ENCODE data around the gene NELFE. TPM values are rescaled to one million over a fixed set of nuclear protein-coding genes. Genes with fewer than 3 reads are reported as not detected.
A peak's percentile ranks its signal among the peaks of the same experiment; 100 is the strongest.

NELFE gene
- total and polyA plus RNA-seq, 2 experiments from 2014 or later = 62.9 to 108 TPM

GRCh38 chr6:31905041-31905440 lies 53.7 kb downstream of the NELFE start:
- H3K9me2 ChIP-seq (ENCODE audit: insufficient read depth) = no peaks in the 10 kb centered on the region
- H3K27me3 ChIP-seq (replicated peaks; ENCODE audit: insufficient read depth) = no peaks in the 10 kb centered on the region
- H3K4me1 ChIP-seq (ENCODE audit: insufficient read depth) = peaks cover 33% of the 10 kb centered on the region
- H3K4me3 ChIP-seq = no peak overlapping the region
- no peak overlapping the region for H2AFZ ChIP-seq
- in situ Hi-C loops (cut with MboI) = no loop called here
- H3K36me3 ChIP-seq (ENCODE audit: low read depth) = no peaks in the 10 kb centered on the region
- peaks cover 17% of the 10 kb centered on the region for H3F3A ChIP-seq (ENCODE audit: insufficient read depth)
- H3K9ac ChIP-seq = no peak overlapping the region
- 100% methylated on average over 1 of the region's 1 CpG for WGBS, 2 experiments (ENCODE audit: low coverage in 1 of 2, low lambda C conversion rate in 2 of 2, missing lambda C conversion rate in 2 of 2)
- DNase-seq = no peak
- H4K20me1 ChIP-seq (ENCODE audit: insufficient read depth) = no peaks in the 10 kb centered on the region
- no peaks in the 10 kb centered on the region for H3K79me2 ChIP-seq (ENCODE audit: insufficient read depth)
- TF ChIP-seq EZH2 (IDR thresholded peaks at IDR 0.05; ENCODE audit: insufficient read depth, poor library complexity, severe bottlenecking) (no peak), EZH2phosphoT487 (IDR thresholded peaks at IDR 0.05; ENCODE audit: insufficient read depth, low read depth) (no peak)
- no peaks in the 10 kb centered on the region for H3K9me3 ChIP-seq (ENCODE audit: low read depth)
- H3K27ac ChIP-seq = no peak overlapping the region
- no peak overlapping the region for H3K4me2 ChIP-seq (ENCODE audit: unreplicated experiment)

- no peak for DNase-seq
- peaks cover 23% of the 10 kb centered on the region for H3K4me1 ChIP-seq (ENCODE audit: insufficient read depth)
- TF ChIP-seq EZH2phosphoT487 (IDR thresholded peaks at IDR 0.05; ENCODE audit: insufficient read depth, low read depth) = no peak
- no peak for TF ChIP-seq EZH2 (IDR thresholded peaks at IDR 0.05; ENCODE audit: insufficient read depth, poor library complexity, severe bottlenecking)
- no peaks in the 10 kb centered on the region for H3K9me3 ChIP-seq (ENCODE audit: low read depth)
- H3K27ac ChIP-seq = no peak overlapping the region
- H3K36me3 ChIP-seq (ENCODE audit: low read depth) = no peaks in the 10 kb centered on the region
- no peaks in the 10 kb centered on the region for H3K9me2 ChIP-seq (ENCODE audit: insufficient read depth)
- no peaks in the 10 kb centered on the region for H4K20me1 ChIP-seq (ENCODE audit: insufficient read depth)
- H3K9ac ChIP-seq = no peak overlapping the region
- H3K27me3 ChIP-seq (replicated peaks; ENCODE audit: insufficient read depth) = no peaks in the 10 kb centered on the region
- in situ Hi-C loops (cut with MboI) = no loop called here
- peaks cover 9% of the 10 kb centered on the region for H3F3A ChIP-seq (ENCODE audit: insufficient read depth)
- 90 to 96% methylated on average over 3 of the region's 3 CpGs for WGBS, 2 experiments (ENCODE audit: low coverage in 1 of 2, low lambda C conversion rate in 2 of 2, missing lambda C conversion rate in 2 of 2)
- 0 out of 2 replicates have a peak, but pooled peaks cover under 1% of the 10 kb centered on the region for H3K79me2 ChIP-seq (ENCODE audit: insufficient read depth)
- H3K4me2 ChIP-seq (ENCODE audit: unreplicated experiment) = no peak overlapping the region
- H3K4me3 ChIP-seq = no peak overlapping the region
- no peak overlapping the region for H2AFZ ChIP-seq
These were observed 54.8 kb downstream of the NELFE start for GRCh38 chr6:31903957-31904356.

MicroRNAs within 50 kb of the gene (microRNA counts, 767-probe panel; counts per million panel counts)
- microRNA hsa-miR-1236 = 447 counts per million, percentile 86 among the panel's probes with 10 or more counts

Small RNA genes lying within 50 kb of the gene (microRNA-seq; reads per million reads assigned to microRNA genes)
- gene MIR1236 (ENCODE audit: borderline number of aligned reads) = not detected

Small RNA genes lying within 50 kb of the gene (small RNA-seq; reads per million reads assigned to genes)
- not detected for gene AL645922.1 (ENCODE audit: low read depth, low replicate concordance)

Other genes with a start within 250 kb of the NELFE start
Only the 30 nearest of the 35 such genes appear.
- 76.6 and 93.3 TPM in 2 replicates for gene DDAH2, start 229.7 kb downstream of the NELFE start, total RNA-seq (2014; rRNA removed; shearing (Covaris generic))
- gene DDAH2, start 229.7 kb downstream of the NELFE start, polyA plus RNA-seq (2016; fragmentation: Nextera tagmentation; extraction: Ambion mirVana) = 77.7 and 90.2 TPM in 2 replicates
- 447 and 576 TPM in 2 replicates for gene CLIC1, start 222.4 kb downstream of the NELFE start, total RNA-seq (2014; rRNA removed; shearing (Covaris generic))
- 784 and 791 TPM in 2 replicates for gene CLIC1, start 222.4 kb downstream of the NELFE start, polyA plus RNA-seq (2016; fragmentation: Nextera tagmentation; extraction: Ambion mirVana)
- gene MSH5, start 219.0 kb downstream of the NELFE start, total RNA-seq (2014; rRNA removed; shearing (Covaris generic)) = 4.3 and 7.1 TPM in 2 replicates
- 2.0 and 2.9 TPM in 2 replicates for gene MSH5, start 219.0 kb downstream of the NELFE start, polyA plus RNA-seq (2016; fragmentation: Nextera tagmentation; extraction: Ambion mirVana)
- 2.5 TPM in 1 of 2 replicates, not detected in the other for gene SAPCD1, start 196.3 kb downstream of the NELFE start, total RNA-seq (2014; rRNA removed; shearing (Covaris generic))
- gene SAPCD1, start 196.3 kb downstream of the NELFE start, polyA plus RNA-seq (2016; fragmentation: Nextera tagmentation; extraction: Ambion mirVana) = 0.85 and 1.3 TPM in 2 replicates
- gene VWA7, start 181.6 kb downstream of the NELFE start, total RNA-seq (2014; rRNA removed; shearing (Covaris generic)) = 0.54 TPM in 1 of 2 replicates, not detected in the other
- gene VWA7, start 181.6 kb downstream of the NELFE start, polyA plus RNA-seq (2016; fragmentation: Nextera tagmentation; extraction: Ambion mirVana) = 0.37 and 0.56 TPM in 2 replicates
- gene VARS1, start 163.2 kb downstream of the NELFE start, total RNA-seq (2014; rRNA removed; shearing (Covaris generic)) = 47.6 and 66.4 TPM in 2 replicates
- gene VARS1, start 163.2 kb downstream of the NELFE start, polyA plus RNA-seq (2016; fragmentation: Nextera tagmentation; extraction: Ambion mirVana) = 39.1 and 39.8 TPM in 2 replicates
- 32.5 and 40.3 TPM in 2 replicates for gene LSM2, start 152.0 kb downstream of the NELFE start, total RNA-seq (2014; rRNA removed; shearing (Covaris generic))
- gene LSM2, start 152.0 kb downstream of the NELFE start, polyA plus RNA-seq (2016; fragmentation: Nextera tagmentation; extraction: Ambion mirVana) = 48.4 and 52.3 TPM in 2 replicates
- gene HSPA1L, start 143.7 kb downstream of the NELFE start, total RNA-seq (2014; rRNA removed; shearing (Covaris generic)) = 1.3 and 1.7 TPM in 2 replicates
- 0.85 and 0.91 TPM in 2 replicates for gene HSPA1L, start 143.7 kb downstream of the NELFE start, polyA plus RNA-seq (2016; fragmentation: Nextera tagmentation; extraction: Ambion mirVana)
- 86.1 and 107 TPM in 2 replicates for gene HSPA1A, start 143.4 kb downstream of the NELFE start, total RNA-seq (2014; rRNA removed; shearing (Covaris generic))
- gene HSPA1A, start 143.4 kb downstream of the NELFE start, polyA plus RNA-seq (2016; fragmentation: Nextera tagmentation; extraction: Ambion mirVana) = 67.5 and 76.3 TPM in 2 replicates
- gene HSPA1B, start 131.2 kb downstream of the NELFE start, total RNA-seq (2014; rRNA removed; shearing (Covaris generic)) = 104 and 124 TPM in 2 replicates
- 58.0 and 61.3 TPM in 2 replicates for gene HSPA1B, start 131.2 kb downstream of the NELFE start, polyA plus RNA-seq (2016; fragmentation: Nextera tagmentation; extraction: Ambion mirVana)
- 38.3 and 40.2 TPM in 2 replicates for gene NEU1, start 96.2 kb downstream of the NELFE start, total RNA-seq (2014; rRNA removed; shearing (Covaris generic))
- gene NEU1, start 96.2 kb downstream of the NELFE start, polyA plus RNA-seq (2016; fragmentation: Nextera tagmentation; extraction: Ambion mirVana) = 27.8 TPM in 2 replicates
- gene SLC44A4, start 80.0 kb downstream of the NELFE start, total RNA-seq (2014; rRNA removed; shearing (Covaris generic)) = not detected in 2 replicates
- not detected in 2 replicates for gene SLC44A4, start 80.0 kb downstream of the NELFE start, polyA plus RNA-seq (2016; fragmentation: Nextera tagmentation; extraction: Ambion mirVana)
- 40.2 and 41.5 TPM in 2 replicates for gene EHMT2, start 61.3 kb downstream of the NELFE start, total RNA-seq (2014; rRNA removed; shearing (Covaris generic))
- gene EHMT2, start 61.3 kb downstream of the NELFE start, polyA plus RNA-seq (2016; fragmentation: Nextera tagmentation; extraction: Ambion mirVana) = 26.5 and 27.5 TPM in 2 replicates
- 2.0 and 6.1 TPM in 2 replicates for gene ZBTB12, start 56.9 kb downstream of the NELFE start, total RNA-seq (2014; rRNA removed; shearing (Covaris generic))
- gene ZBTB12, start 56.9 kb downstream of the NELFE start, polyA plus RNA-seq (2016; fragmentation: Nextera tagmentation; extraction: Ambion mirVana) = not detected in 2 replicates
- 1.3 and 2.1 TPM in 2 replicates for gene C2, start 31.3 kb downstream of the NELFE start, total RNA-seq (2014; rRNA removed; shearing (Covaris generic))
- 1.4 and 2.3 TPM in 2 replicates for gene C2, start 31.3 kb downstream of the NELFE start, polyA plus RNA-seq (2016; fragmentation: Nextera tagmentation; extraction: Ambion mirVana)
- gene CFB, start 12.9 kb downstream of the NELFE start, total RNA-seq (2014; rRNA removed; shearing (Covaris generic)) = 4.4 and 7.3 TPM in 2 replicates
- gene CFB, start 12.9 kb downstream of the NELFE start, polyA plus RNA-seq (2016; fragmentation: Nextera tagmentation; extraction: Ambion mirVana) = 3.4 and 3.9 TPM in 2 replicates
- gene SKIC2, start 204 bp upstream of the NELFE start, total RNA-seq (2014; rRNA removed; shearing (Covaris generic)) = 54.9 and 65.4 TPM in 2 replicates
- 46.9 and 47.7 TPM in 2 replicates for gene SKIC2, start 204 bp upstream of the NELFE start, polyA plus RNA-seq (2016; fragmentation: Nextera tagmentation; extraction: Ambion mirVana)
- 24.2 and 31.0 TPM in 2 replicates for gene DXO, start 13.2 kb upstream of the NELFE start, total RNA-seq (2014; rRNA removed; shearing (Covaris generic))
- gene DXO, start 13.2 kb upstream of the NELFE start, polyA plus RNA-seq (2016; fragmentation: Nextera tagmentation; extraction: Ambion mirVana) = 23.3 and 26.6 TPM in 2 replicates
- 4.8 and 5.3 TPM in 2 replicates for gene C4A, start 23.1 kb upstream of the NELFE start, total RNA-seq (2014; rRNA removed; shearing (Covaris generic))
- 1.3 and 2.4 TPM in 2 replicates for gene C4A, start 23.1 kb upstream of the NELFE start, polyA plus RNA-seq (2016; fragmentation: Nextera tagmentation; extraction: Ambion mirVana)
- 4.5 and 6.4 TPM in 2 replicates for gene C4B, start 55.8 kb upstream of the NELFE start, total RNA-seq (2014; rRNA removed; shearing (Covaris generic))
- gene C4B, start 55.8 kb upstream of the NELFE start, polyA plus RNA-seq (2016; fragmentation: Nextera tagmentation; extraction: Ambion mirVana) = 1.1 and 2.6 TPM in 2 replicates
- gene CYP21A2, start 79.4 kb upstream of the NELFE start, total RNA-seq (2014; rRNA removed; shearing (Covaris generic)) = not detected in 2 replicates
- not detected in 2 replicates for gene CYP21A2, start 79.4 kb upstream of the NELFE start, polyA plus RNA-seq (2016; fragmentation: Nextera tagmentation; extraction: Ambion mirVana)
- 23.5 and 23.8 TPM in 2 replicates for gene TNXB, start 150.4 kb upstream of the NELFE start, total RNA-seq (2014; rRNA removed; shearing (Covaris generic))
- gene TNXB, start 150.4 kb upstream of the NELFE start, polyA plus RNA-seq (2016; fragmentation: Nextera tagmentation; extraction: Ambion mirVana) = 5.2 TPM in 2 replicates
- gene ATF6B, start 169.3 kb upstream of the NELFE start, total RNA-seq (2014; rRNA removed; shearing (Covaris generic)) = 33.3 and 37.3 TPM in 2 replicates
- 51.7 and 54.1 TPM in 2 replicates for gene ATF6B, start 169.3 kb upstream of the NELFE start, polyA plus RNA-seq (2016; fragmentation: Nextera tagmentation; extraction: Ambion mirVana)
- 2.9 and 5.3 TPM in 2 replicates for gene FKBPL, start 171.3 kb upstream of the NELFE start, total RNA-seq (2014; rRNA removed; shearing (Covaris generic))
- gene FKBPL, start 171.3 kb upstream of the NELFE start, polyA plus RNA-seq (2016; fragmentation: Nextera tagmentation; extraction: Ambion mirVana) = 6.2 and 6.9 TPM in 2 replicates
- 1.2 TPM in 1 of 2 replicates, not detected in the other for gene PRRT1, start 193.0 kb upstream of the NELFE start, total RNA-seq (2014; rRNA removed; shearing (Covaris generic))
- gene PRRT1, start 193.0 kb upstream of the NELFE start, polyA plus RNA-seq (2016; fragmentation: Nextera tagmentation; extraction: Ambion mirVana) = 2.1 and 2.2 TPM in 2 replicates
- gene PPT2, start 195.2 kb upstream of the NELFE start, total RNA-seq (2014; rRNA removed; shearing (Covaris generic)) = 12.8 and 16.2 TPM in 2 replicates
- 10.3 and 14.3 TPM in 2 replicates for gene PPT2, start 195.2 kb upstream of the NELFE start, polyA plus RNA-seq (2016; fragmentation: Nextera tagmentation; extraction: Ambion mirVana)
- 2.2 and 6.2 TPM in 2 replicates for gene EGFL8, start 205.6 kb upstream of the NELFE start, total RNA-seq (2014; rRNA removed; shearing (Covaris generic))
- 2.6 and 3.8 TPM in 2 replicates for gene EGFL8, start 205.6 kb upstream of the NELFE start, polyA plus RNA-seq (2016; fragmentation: Nextera tagmentation; extraction: Ambion mirVana)
- 57.2 and 71.2 TPM in 2 replicates for gene AGPAT1, start 217.1 kb upstream of the NELFE start, total RNA-seq (2014; rRNA removed; shearing (Covaris generic))
- gene AGPAT1, start 217.1 kb upstream of the NELFE start, polyA plus RNA-seq (2016; fragmentation: Nextera tagmentation; extraction: Ambion mirVana) = 36.9 and 39.7 TPM in 2 replicates
- gene RNF5, start 219.4 kb upstream of the NELFE start, total RNA-seq (2014; rRNA removed; shearing (Covaris generic)) = 48.1 and 48.2 TPM in 2 replicates
- gene RNF5, start 219.4 kb upstream of the NELFE start, polyA plus RNA-seq (2016; fragmentation: Nextera tagmentation; extraction: Ambion mirVana) = 58.8 and 63.2 TPM in 2 replicates
- 0.22 TPM in 1 of 2 replicates, not detected in the other for gene AGER, start 225.3 kb upstream of the NELFE start, total RNA-seq (2014; rRNA removed; shearing (Covaris generic))
- 1.2 and 1.4 TPM in 2 replicates for gene AGER, start 225.3 kb upstream of the NELFE start, polyA plus RNA-seq (2016; fragmentation: Nextera tagmentation; extraction: Ambion mirVana)

Measured in GM23248 (cell line).